ENCODE results near the gene HES1.

DNA sequence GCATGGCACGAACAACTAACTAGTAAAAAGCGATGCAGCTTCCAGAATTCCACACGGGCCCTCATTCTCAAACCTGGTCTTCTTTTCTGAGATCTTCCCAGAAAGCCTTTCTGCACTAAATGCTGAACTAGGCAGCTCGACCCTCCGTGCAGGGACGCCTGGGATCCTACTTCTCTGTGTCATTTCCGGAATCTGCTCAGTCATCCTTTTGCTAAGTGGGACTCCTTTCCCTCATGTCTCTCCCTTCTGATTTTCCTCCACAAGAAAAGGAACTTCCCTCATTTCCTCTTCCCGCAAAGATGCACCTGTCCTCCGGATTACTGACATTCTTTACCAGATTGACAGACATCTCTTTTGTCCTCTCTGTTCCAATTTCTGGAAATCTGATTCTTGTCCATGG, 9.2 kb upstream of the HES1 start:
- TF ChIP-seq, protein P1, sequence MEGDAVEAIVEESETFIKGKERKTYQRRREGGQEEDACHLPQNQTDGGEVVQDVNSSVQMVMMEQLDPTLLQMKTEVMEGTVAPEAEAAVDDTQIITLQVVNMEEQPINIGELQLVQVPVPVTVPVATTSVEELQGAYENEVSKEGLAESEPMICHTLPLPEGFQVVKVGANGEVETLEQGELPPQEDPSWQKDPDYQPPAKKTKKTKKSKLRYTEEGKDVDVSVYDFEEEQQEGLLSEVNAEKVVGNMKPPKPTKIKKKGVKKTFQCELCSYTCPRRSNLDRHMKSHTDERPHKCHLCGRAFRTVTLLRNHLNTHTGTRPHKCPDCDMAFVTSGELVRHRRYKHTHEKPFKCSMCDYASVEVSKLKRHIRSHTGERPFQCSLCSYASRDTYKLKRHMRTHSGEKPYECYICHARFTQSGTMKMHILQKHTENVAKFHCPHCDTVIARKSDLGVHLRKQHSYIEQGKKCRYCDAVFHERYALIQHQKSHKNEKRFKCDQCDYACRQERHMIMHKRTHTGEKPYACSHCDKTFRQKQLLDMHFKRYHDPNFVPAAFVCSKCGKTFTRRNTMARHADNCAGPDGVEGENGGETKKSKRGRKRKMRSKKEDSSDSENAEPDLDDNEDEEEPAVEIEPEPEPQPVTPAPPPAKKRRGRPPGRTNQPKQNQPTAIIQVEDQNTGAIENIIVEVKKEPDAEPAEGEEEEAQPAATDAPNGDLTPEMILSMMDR (IDR thresholded peaks at IDR 0.05) = no peak
- no peak for TF ChIP-seq POLR2A (IDR thresholded peaks at IDR 0.05)

Data from adrenal gland (tissue), 5 donors.